ENCODE data around the gene OMD.

OMD gene

DNA sequence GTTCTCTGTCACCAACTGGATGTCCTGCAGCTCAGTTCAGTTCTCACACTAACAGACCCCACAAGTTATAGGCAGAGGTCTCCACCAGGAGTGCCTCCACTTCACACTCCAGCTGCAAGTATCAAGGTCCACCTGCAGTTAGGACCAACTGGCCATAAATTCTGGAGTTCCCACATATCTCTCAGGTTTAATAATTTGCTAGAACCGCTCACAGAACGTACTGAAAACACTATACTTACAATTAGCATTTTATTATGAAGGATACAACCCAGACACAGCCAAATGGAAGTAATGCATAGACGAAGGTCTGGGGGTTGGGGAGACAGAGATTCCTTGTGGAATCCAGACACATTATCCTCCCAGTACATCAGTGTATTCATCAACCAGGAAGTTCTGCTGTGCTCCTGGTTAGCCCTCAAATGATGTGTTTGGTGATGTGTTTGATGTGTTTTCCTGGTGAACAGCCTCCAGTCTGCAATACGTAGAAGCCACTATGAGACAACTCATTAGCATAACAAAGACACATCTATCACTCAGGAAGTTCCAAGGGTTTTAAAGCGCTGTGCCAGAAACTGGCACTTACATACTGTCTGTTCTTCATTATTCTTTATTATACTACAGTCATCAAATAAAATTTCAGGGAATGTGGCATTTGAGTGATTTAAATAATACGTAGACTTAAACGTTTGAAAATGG is 45.3 kb downstream of the OMD start:
- peaks cover 0 to 3% of the 10 kb centered on the region in 2 donors for H3K4me1 ChIP-seq (ENCODE audit: control insufficient read depth in 2 of 2, insufficient read depth in 2 of 2, low read length in 2 of 2)
- H3K36me3 ChIP-seq (ENCODE audit: control insufficient read depth in 2 of 2, insufficient read depth in 2 of 2, low read length in 2 of 2) = no peaks in the 10 kb centered on the region
- H3K4me3 ChIP-seq (ENCODE audit: low read length in 2 of 2) = no peak overlapping the region
- H3K27ac ChIP-seq (ENCODE audit: low read depth in 2 of 2, low read length in 2 of 2) = no peak overlapping the region
- H3K9me3 ChIP-seq (ENCODE audit: control insufficient read depth in 2 of 2, low read length in 2 of 2) = no peaks in the 10 kb centered on the region
- no peak overlapping the region for H3K9ac ChIP-seq (ENCODE audit: low read depth in 1 of 2, low read length in 2 of 2)
- H3K27me3 ChIP-seq (ENCODE audit: control insufficient read depth in 2 of 2, insufficient read depth in 2 of 2, low read length in 2 of 2) = no peaks in the 10 kb centered on the region

DNA sequence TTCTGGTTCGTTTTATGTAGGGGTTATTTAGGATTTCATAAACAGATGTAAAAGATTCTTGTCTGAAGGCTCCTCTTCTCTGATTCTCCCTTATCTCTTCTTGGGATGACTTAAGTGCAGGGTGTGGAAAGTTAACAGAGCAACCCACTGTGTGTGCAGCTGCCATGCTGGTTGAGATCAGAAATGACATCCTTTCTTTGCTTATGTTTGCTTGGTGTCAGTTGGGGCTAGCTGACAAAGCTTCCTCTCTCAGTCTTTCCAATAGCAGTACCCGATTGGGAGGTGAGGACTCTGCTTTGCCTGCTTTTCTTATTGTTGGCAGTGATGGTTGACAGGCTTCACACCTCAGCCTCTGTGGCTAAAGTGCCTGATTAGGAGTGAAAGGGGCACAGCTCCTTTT is 46.4 kb downstream of the OMD start:
- Histone ChIP-seq H3K9ac (ENCODE audit: low read depth in 1 of 2, low read length in 2 of 2) (no peak overlapping the region), H3K4me3 (ENCODE audit: low read length in 2 of 2) (no peak overlapping the region), H3K27me3 (ENCODE audit: control insufficient read depth in 2 of 2, insufficient read depth in 2 of 2, low read length in 2 of 2) (no peaks in the 10 kb centered on the region), H3K36me3 (ENCODE audit: control insufficient read depth in 2 of 2, insufficient read depth in 2 of 2, low read length in 2 of 2) (no peaks in the 10 kb centered on the region), H3K9me3 (ENCODE audit: control insufficient read depth in 2 of 2, low read length in 2 of 2) (no peaks in the 10 kb centered on the region), H3K27ac (ENCODE audit: low read depth in 2 of 2, low read length in 2 of 2) (no peak overlapping the region), H3K4me1 (ENCODE audit: control insufficient read depth in 2 of 2, insufficient read depth in 2 of 2, low read length in 2 of 2) (peaks cover 0 to 3% of the 10 kb centered on the region in 2 donors)

DNA sequence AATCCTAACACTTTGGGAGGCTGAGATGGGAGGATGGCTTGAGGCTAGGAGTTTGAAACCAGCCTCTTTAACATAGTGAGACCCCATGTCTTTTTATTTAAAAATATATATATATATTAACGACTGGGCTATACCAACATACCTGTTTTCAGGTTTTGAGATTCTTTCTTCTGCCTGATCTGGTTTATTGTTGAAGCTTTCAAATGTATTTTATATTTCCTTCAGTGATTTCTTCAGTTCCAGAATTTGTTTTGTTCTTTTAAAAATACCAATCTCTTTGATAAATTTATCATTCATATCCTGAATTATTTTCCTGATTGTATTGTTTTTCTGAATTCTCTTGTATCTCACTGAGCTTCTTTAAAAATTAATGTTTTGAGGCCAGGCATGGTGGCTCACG is 51.1 kb downstream of the OMD start:
- Histone ChIP-seq H3K9ac (ENCODE audit: low read depth in 1 of 2, low read length in 2 of 2) (no peak overlapping the region), H3K36me3 (ENCODE audit: control insufficient read depth in 2 of 2, insufficient read depth in 2 of 2, low read length in 2 of 2) (no peaks in the 10 kb centered on the region), H3K27ac (ENCODE audit: low read depth in 2 of 2, low read length in 2 of 2) (no peak overlapping the region), H3K4me3 (ENCODE audit: low read length in 2 of 2) (no peak overlapping the region), H3K27me3 (ENCODE audit: control insufficient read depth in 2 of 2, insufficient read depth in 2 of 2, low read length in 2 of 2) (no peaks in the 10 kb centered on the region), H3K4me1 (ENCODE audit: control insufficient read depth in 2 of 2, insufficient read depth in 2 of 2, low read length in 2 of 2) (no peaks in the 10 kb centered on the region), H3K9me3 (ENCODE audit: control insufficient read depth in 2 of 2, low read length in 2 of 2) (peaks cover 0 to 3% of the 10 kb centered on the region in 2 donors)

DNA sequence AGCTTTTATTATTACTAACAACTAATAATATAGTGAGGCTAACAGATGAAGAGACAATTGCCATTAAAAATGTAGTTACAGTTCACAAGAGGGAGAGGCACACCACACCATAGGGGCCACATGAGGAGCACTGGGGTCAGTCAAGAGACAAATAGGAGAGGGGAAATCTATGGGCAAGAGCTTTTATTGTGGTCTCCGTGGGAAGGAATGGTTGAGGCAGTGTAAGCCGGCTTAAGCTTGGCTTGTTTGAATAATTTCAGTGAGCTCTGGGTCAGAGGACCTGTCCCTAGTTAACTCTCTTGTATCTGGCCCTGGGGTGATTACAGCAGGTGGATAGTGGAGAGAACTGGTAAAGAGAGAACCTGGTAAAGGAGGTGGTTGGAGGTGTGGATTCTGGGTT is 55.2 kb downstream of the OMD start:
- Histone ChIP-seq H3K4me1 (ENCODE audit: control insufficient read depth in 2 of 2, insufficient read depth in 2 of 2, low read length in 2 of 2) (no peaks in the 10 kb centered on the region), H3K27ac (ENCODE audit: low read depth in 2 of 2, low read length in 2 of 2) (no peak overlapping the region), H3K9ac (ENCODE audit: low read depth in 1 of 2, low read length in 2 of 2) (no peak overlapping the region), H3K27me3 (ENCODE audit: control insufficient read depth in 2 of 2, insufficient read depth in 2 of 2, low read length in 2 of 2) (no peaks in the 10 kb centered on the region), H3K4me3 (ENCODE audit: low read length in 2 of 2) (no peak overlapping the region), H3K36me3 (ENCODE audit: control insufficient read depth in 2 of 2, insufficient read depth in 2 of 2, low read length in 2 of 2) (no peaks in the 10 kb centered on the region), H3K9me3 (ENCODE audit: control insufficient read depth in 2 of 2, low read length in 2 of 2) (peaks cover 0 to 3% of the 10 kb centered on the region in 2 donors)
